ENCODE data around the gene WIF1.
A peak's percentile ranks its signal among the peaks of the same experiment; 100 is the strongest.

The WIF1 gene

GRCh38 chr12:65121049-65121955 is at the start of gene WIF1:
TSS of gene WIF1 (minus strand) at chr12:65121305. CDS start at chr12:65121191, 114 bp downstream.
- peak in 1 of 2 experiments; percentile 8 for DNase-seq (ENCODE audit: low read depth in 2 of 2)

GRCh38 chr12:65170209-65170881 is 49.2 kb upstream of the WIF1 start:
- peak; percentile 33 to 52 for DNase-seq (ENCODE audit: low read depth in 2 of 2)

- peak; percentile 87 to 88 for DNase-seq (ENCODE audit: low read depth in 2 of 2)
Observed at GRCh38 chr12:65169320-65170208, 48.5 kb upstream of the WIF1 start, which contains the start of gene LEMD3. TSS of gene LEMD3 (plus strand) at chr12:65169583. CDS start at chr12:65169597, 14 bp downstream.

GRCh38 chr12:65168681-65169319 is 47.7 kb upstream of the WIF1 start:
- DNase-seq (ENCODE audit: low read depth in 2 of 2) = no peak

GRCh38 chr12:65164774-65165173 is 43.7 kb upstream of the WIF1 start:
- no peak for DNase-seq (ENCODE audit: low read depth in 2 of 2)

GRCh38 chr12:65164244-65164643 is 43.1 kb upstream of the WIF1 start:
- DNase-seq (ENCODE audit: low read depth in 2 of 2) = no peak

- no peak for DNase-seq (ENCODE audit: low read depth in 2 of 2)
Observed at GRCh38 chr12:65162609-65163008, 41.5 kb upstream of the WIF1 start.

- no peak for DNase-seq (ENCODE audit: low read depth in 2 of 2)
Observed at GRCh38 chr12:65157091-65157490, 36.0 kb upstream of the WIF1 start.

- no peak for DNase-seq (ENCODE audit: low read depth in 2 of 2)
Observed at GRCh38 chr12:65156366-65156841, 35.3 kb upstream of the WIF1 start.

- no peak for DNase-seq (ENCODE audit: low read depth in 2 of 2)
Observed at GRCh38 chr12:65155784-65156183, 34.7 kb upstream of the WIF1 start.

- no peak for DNase-seq (ENCODE audit: low read depth in 2 of 2)
Observed at GRCh38 chr12:65152596-65152995, 31.5 kb upstream of the WIF1 start.

GRCh38 chr12:65152012-65152411 is 30.9 kb upstream of the WIF1 start:
- DNase-seq (ENCODE audit: low read depth in 2 of 2) = no peak

GRCh38 chr12:65147312-65147905 is 26.3 kb upstream of the WIF1 start:
- no peak for DNase-seq (ENCODE audit: low read depth in 2 of 2)

GRCh38 chr12:65140738-65141137 is 19.6 kb upstream of the WIF1 start:
- DNase-seq (ENCODE audit: low read depth in 2 of 2) = no peak

- no peak for DNase-seq (ENCODE audit: low read depth in 2 of 2)
Observed at GRCh38 chr12:65139389-65139788, 18.3 kb upstream of the WIF1 start.

- DNase-seq (ENCODE audit: low read depth in 2 of 2) = no peak
Observed at GRCh38 chr12:65133879-65134278, 12.8 kb upstream of the WIF1 start.

GRCh38 chr12:65126482-65126881 is 5.4 kb upstream of the WIF1 start:
- no peak for DNase-seq (ENCODE audit: low read depth in 2 of 2)

GRCh38 chr12:65125975-65126374 is 4.9 kb upstream of the WIF1 start:
- no peak for DNase-seq (ENCODE audit: low read depth in 2 of 2)

GRCh38 chr12:65125247-65125646 is 4.1 kb upstream of the WIF1 start:
- no peak for DNase-seq (ENCODE audit: low read depth in 2 of 2)

- DNase-seq (ENCODE audit: low read depth in 2 of 2) = no peak
Observed at GRCh38 chr12:65123435-65124063, 2.4 kb upstream of the WIF1 start.
